GM19372 (cell line): Measurements from ENCODE around the gene CACNA1C.

ENCODE experiments used
- ATAC-seq: cut with Tn5 transposase; IDR thresholded peaks from one replicate; pipeline ENCODE4 v1.9.1; 2021; ENCODE audit warnings: mild to moderate bottlenecking, low read depth, moderate library complexity; ENCODE audit not compliant: unreplicated experiment

CACNA1C gene

DNA sequence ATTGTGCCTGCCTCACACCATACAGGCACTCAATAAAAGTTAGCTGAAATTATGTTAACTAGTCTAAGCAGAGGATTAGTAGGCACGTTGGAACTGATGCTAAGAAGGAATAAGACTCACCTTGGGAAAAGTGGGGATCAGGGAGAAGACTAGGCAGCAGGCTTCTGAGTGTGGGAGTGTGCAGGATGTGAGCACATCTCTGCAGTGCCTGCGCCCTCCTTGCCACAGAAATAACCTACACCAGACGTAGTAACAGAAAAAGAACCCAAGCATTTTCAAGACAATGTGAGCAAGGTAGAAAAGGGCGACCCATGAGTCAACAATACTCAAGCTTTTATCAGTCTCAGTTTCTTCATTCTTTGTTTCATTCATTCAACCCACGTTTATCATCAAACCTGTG lies 113.9 kb downstream of the CACNA1C start:
- no peak for ATAC-seq

DNA sequence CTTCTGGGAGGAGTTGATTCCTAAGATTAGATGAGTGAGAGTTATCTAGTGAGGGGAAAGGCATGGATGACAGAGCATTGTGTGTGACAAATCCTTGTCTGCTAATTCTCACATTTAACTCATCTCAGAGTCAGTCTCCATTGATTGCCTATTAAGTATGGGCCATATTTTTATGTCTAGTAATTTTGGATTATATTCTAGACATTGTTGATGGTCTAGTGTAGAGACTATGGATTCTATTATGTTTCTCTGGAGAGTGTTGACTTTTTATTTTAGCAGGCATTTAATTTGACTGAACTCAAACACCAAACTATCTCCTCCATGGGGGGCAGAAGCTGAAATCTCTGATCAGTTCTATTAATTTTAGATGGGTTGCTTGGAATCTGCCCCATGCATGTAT lies 114.4 kb downstream of the CACNA1C start:
- ATAC-seq, result no peak

DNA sequence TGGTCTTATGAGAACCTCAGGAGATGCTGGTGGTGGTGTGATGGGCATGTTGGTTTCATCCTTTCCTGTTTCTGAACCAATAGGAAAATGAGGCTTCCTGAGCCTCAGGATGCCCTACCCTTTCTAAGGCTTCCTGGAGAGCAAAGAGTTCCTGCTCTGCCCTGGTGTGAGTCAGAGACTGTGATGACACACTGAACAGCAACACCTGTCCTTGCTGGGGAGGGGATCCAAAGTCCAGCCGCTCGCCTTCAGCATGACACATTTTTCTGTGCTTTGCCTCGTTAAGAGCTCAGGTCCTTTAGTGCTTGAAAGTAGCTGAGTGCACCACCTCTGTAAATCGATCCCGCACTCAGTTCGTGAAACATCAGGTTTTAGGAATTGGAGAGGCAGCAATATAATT lies 116.0 kb downstream of the CACNA1C start:
- no peak for ATAC-seq

DNA sequence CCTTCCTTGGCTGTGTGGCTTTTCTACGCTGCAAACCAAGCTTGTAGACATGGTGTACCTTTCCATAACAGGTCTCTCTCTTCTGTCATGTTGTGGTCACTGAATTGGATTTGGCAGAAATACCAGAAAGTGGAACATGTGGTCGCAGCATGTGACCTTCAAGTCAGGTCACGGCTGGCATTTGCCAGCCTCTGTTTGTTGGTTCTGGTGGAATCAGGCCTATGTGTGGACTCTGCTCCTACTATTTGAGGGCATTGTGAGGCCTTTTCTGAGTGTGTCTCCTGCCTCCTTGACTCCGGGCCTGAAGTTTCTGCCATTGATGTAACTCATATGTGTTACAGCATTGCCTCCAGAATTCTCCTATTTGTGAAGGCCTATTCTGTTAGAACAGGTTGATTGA lies 116.7 kb downstream of the CACNA1C start:
- no peak for ATAC-seq

- no peak for ATAC-seq
Measured at GRCh38 chr12:2169940-2170339, 117.2 kb downstream of the CACNA1C start.

GRCh38 chr12:2170376-2170775 lies 117.6 kb downstream of the CACNA1C start:
- no peak for ATAC-seq

GRCh38 chr12:2171672-2172426 lies 119.1 kb downstream of the CACNA1C start:
- no peak for ATAC-seq

- ATAC-seq, result no peak
Measured at GRCh38 chr12:2172491-2173214, 119.9 kb downstream of the CACNA1C start.

DNA sequence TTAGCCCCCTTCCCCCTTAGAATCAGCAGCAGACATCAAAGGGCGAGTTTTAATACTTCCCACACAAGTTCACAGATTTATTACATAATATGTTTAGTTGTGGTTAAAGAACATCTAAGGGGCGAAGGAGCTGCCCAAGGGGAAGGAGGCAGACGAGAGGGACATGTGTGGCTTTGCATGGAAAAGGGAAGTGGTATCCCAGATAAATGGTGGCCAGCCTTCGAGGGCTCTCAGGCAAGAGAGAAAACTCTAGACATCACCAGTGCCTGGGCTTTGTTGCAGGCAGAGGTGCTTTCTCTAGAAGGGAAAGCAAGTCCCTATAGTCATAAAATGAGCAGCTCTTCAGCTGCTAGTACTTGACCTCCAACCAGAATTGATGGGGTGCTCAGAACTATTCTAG lies 121.2 kb downstream of the CACNA1C start:
- no peak for ATAC-seq

DNA sequence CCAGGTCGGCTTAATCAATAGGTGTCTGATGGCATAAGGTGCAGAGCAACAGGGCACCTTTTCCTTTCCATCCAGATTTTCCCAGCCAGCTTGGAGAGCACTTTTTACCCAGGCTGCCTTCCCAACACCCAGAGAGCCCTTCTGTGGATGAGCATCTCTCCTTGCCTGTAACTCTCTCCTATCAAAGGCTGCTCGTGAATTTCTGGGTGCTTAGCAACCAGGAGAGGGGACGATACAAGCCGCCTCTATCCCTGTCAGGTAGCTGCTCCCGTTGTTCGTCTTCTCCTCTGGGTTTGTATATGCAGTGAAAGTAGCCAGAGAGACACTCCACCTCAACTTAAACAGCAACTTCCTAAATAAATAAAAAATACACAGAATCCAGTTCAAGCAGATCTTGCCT lies 124.2 kb downstream of the CACNA1C start:
- no peak for ATAC-seq

DNA sequence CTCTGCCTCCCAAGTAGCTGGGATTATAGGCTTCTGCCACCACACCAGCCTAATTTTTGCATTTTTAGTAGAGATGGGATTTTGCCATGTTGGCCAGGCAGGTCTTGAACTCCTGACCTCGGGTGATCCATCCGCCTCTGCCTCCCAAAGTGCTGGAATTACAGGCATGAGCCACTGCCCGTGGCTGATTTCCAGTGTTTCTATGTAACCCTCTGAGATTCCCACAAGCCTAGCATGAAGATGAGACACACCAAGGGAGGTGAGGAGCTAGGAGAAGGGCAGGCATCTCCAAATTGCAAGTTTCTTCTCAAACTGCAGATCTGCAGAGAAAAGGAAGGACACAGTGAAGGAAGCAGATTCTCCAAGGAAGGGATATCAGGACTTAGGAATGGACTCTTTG lies 125.0 kb downstream of the CACNA1C start:
- no peak for ATAC-seq

- no peak for ATAC-seq
Measured at GRCh38 chr12:2179058-2179457, 126.3 kb downstream of the CACNA1C start.

DNA sequence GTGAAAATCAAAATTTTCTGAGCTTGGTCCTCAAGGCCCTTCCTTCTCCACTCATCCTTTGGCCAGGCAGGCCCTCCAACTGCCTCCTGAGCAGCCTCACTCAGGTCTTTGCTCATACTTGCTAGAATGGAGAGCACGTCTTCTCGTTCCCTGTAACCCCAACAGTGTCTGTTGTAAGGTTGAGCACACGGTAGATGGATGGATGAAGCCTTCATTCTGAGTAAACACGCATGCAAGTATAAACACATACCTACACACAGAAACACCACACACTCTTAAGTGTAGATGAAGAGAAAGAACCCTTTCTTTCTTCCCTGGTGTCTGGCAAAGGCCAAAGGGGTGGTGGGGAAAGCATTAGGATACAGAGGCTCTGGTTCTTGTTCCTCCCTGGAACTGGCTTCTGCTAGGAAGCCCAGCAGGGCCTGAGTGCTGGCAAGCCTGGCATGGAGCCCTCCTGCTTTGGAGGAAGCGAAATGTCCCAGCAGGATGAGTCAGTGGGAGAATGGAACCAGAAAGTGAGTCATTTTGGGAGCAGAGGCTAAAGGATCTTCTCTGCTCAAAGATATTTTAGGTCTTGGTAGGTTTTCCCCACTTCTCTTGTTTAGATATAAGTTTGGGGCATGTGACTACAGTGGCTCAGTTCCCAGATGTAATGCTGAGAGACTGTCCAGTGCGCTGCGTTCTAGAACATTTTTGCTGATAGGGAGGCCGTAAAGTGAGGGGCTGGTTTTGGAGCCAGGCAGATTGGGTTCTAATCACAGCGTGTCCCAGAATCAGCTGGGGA lies 127.4 kb downstream of the CACNA1C start:
- ATAC-seq, result no peak

- no peak for ATAC-seq
Measured at GRCh38 chr12:2180737-2181082, 127.9 kb downstream of the CACNA1C start.

DNA sequence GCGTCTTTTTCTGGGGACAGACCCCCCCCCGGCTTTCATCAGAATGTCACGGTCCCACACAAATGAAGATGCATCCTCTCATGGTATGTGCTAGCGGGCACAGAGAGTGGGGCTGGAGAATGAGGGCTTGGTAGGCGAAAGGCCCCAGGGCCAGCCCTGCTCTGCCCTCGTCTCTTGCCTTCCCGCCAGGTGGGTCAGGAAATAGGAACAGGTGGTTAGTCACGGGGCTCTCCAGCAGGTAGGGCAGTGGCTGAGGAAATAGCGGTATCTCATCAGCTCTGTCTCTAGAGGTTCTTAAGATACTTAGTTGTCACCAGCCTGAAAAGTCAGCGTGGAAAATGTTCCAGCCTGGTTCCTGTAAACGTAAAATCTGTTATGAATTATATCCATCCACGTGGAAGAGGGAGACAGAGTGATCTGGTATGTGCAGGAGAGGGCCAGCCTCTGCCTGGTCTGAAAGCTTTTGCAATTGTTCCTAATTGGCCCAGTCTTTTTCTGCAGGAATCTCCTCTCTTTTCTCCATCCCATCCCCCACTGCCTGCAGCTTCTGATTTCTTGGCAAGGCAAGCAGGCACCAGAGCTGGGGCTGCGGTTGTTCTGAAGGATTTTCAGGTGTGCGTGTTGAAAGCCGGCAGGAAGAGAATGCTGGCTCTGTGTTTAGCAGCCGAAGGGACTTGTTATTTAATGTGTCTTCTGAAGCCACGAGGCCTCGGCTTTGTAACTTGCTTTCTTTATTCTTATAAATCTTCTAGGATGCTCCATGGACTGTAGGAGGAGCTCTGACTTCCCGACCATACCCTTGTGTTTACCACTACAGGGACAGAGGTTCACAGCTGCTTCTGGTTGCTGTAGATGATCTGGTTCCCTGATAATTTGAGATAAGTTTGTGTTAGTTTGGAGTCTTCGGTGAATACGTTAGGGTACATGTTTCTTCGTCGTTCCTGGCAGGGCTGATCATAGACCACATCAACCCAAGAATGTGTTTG lies 131.1 kb downstream of the CACNA1C start:
- ATAC-seq, result no peak

GRCh38 chr12:2185751-2186341 lies 133.1 kb downstream of the CACNA1C start:
- ATAC-seq, result no peak

DNA sequence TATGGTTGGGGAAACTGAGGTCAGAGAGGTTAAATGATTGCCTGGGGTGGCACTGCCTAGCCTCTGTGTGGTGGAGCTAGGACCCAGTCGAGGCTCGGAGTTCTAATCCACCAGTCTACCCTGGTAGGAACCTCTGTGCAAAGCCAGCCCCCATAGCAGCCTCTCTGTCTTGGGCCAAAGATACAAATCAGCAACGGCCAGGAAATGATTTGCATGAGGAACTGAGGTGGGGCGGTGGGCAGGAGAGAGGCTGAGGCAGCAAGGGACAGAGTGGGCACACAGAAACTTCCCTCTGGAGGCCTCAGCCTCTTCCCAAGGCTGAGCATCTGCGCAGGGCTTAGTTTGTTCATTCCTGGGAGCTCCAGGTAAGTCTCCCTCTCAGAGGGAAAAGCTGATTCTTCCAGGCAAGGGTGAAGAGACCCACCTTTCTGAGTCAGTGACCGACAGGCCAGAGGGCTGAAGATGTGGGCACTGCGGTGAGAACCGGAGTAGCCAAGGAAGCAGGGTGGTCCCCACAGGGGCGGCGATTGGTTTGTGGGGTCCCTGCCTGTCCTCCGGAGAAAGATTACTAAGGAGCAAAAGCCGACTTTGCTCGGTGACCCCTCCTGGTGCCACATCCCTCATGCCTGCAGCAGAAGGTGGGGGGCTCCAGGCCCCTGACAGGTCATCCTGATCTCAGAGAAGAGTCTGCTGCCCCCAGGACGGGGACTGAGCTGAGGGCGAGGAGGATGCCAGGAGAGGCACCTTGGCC lies 134.6 kb downstream of the CACNA1C start:
- no peak for ATAC-seq

DNA sequence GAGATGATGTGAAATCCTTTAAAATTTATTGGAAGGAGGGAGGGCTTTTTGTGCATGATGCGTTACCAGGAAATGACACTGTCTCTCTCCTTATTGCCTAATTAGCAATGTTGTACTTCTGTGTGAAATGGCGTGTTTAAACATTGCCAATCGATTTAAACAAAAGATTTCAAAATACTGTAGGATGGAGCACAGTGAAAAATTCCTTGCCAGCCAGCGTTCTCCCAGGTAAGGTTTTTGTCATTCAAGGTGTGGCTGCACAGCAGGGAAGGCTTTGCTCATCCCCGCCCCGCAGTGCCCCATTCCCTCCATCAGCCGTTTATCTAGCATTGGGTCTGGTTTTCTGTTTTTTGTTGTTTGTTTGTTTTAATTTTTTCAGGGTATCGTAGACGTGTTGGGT lies 137.3 kb downstream of the CACNA1C start:
- ATAC-seq, result no peak

GRCh38 chr12:2190896-2191533 lies 138.2 kb downstream of the CACNA1C start:
- ATAC-seq, result no peak
